ENCODE results near the gene IRF9.
A peak's percentile ranks its signal among the peaks of the same experiment; 100 is the strongest.

Gene IRF9

DNA sequence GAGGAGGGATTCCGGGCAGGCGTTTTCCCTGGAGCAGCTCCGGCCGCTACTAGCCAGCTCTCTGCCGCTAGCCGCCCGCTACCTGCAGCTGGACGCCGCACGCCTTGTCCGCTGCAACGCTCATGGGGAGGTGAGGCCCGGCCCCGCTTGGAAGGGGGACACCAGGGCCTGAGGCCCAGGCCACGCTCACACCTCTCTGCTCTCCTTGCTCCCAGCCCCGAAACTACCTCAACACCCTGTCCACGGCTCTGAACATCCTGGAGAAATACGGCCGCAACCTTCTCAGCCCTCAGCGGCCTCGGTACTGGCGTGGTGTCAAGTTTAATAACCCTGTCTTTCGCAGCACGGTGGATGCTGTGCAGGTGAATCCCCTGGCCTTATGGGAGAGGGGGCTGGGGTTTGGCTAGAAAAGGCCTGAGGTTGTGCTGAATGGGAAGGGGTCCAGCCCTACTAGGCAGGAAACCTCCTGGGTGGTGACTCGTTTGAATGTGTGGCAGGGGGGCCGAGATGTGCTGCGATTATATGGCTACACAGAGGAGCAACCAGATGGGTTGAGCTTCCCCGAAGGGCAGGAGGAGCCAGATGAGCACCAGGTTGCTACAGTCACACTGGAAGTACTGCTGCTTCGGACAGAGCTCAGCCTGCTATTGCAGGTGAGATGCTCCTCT lies 13.2 kb upstream of the IRF9 start:
- no peak for DNase-seq

GRCh38 chr14:24149302-24149969 lies 11.6 kb upstream of the IRF9 start:
- DNase-seq: no peak

GRCh38 chr14:24150061-24150460 lies 11.0 kb upstream of the IRF9 start:
- DNase-seq: no peak

GRCh38 chr14:24150567-24150966 lies 10.5 kb upstream of the IRF9 start:
- DNase-seq: no peak

DNA sequence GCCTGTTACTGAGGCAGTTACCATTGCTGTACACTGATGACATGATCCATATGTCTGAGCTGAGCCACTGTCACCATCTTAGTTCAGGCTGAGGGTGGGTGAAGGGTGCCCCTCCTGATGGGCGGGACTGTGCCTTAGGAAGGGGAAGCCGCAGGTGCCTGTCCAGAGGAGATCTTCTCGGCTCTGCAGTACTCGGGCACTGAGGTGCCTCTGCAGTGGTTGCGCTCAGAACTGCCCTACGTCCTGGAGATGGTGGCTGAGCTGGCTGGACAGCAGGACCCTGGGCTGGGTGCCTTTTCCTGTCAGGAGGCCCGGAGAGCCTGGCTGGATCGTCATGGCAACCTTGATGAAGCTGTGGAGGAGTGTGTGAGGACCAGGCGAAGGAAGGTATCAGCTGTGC lies 10.1 kb upstream of the IRF9 start:
- no peak for DNase-seq

DNA sequence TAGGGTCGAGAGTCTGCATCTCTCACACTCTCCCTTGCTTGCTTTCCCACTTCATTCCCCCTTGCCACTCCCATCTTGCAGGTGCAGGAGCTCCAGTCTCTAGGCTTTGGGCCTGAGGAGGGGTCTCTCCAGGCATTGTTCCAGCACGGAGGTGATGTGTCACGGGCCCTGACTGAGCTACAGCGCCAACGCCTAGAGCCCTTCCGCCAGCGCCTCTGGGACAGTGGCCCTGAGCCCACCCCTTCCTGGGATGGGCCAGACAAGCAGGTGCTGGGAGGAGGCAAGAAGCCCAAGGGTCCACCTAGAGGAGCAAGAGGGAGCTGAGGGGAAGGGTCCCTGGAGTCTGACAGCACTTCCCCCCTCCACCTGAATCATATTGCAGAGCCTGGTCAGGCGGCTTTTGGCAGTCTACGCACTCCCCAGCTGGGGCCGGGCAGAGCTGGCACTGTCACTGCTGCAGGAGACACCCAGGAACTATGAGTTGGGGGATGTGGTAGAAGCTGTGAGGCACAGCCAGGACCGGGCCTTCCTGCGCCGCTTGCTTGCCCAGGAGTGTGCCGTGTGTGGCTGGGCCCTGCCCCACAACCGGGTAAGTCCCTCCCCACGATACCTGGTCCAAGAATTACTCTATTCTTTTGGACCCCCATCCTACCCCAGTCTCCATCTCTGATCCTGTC lies 9.5 kb upstream of the IRF9 start:
- DNase-seq: no peak

DNA sequence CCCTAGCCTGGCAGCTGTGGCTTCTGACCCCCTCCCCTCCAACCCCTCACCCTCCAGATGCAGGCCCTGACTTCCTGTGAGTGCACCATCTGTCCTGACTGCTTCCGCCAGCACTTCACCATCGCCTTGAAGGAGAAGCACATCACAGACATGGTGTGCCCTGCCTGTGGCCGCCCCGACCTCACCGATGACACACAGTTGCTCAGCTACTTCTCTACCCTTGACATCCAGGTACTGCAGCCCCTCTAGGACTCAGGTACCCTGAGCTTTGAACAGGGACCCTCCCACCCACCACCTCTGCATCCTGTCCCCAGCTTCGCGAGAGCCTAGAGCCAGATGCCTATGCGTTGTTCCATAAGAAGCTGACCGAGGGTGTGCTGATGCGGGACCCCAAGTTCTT lies 6.0 kb upstream of the IRF9 start:
- DNase-seq: no peak

DNA sequence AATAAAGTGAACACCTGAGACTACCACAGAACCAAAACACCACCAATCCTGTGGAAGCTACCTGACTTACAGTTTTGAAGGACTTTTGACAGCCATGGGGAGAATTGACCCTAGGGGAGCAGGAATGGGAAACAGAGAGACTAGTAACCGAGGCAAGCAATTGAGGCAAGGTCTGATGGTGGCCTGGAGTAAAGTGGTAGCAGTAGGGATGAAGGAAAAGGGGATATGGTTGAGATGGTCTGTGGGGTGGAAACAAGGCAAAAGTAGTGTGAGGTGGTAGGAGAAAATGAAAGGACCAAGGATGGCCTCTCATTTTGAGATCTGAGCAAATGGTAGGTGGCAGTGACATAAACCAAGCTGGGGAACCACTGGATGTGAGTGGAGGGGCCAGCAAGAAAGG lies 4.2 kb upstream of the IRF9 start:
- no peak for DNase-seq

GRCh38 chr14:24157331-24157730 lies 3.7 kb upstream of the IRF9 start:
- no peak for DNase-seq

DNA sequence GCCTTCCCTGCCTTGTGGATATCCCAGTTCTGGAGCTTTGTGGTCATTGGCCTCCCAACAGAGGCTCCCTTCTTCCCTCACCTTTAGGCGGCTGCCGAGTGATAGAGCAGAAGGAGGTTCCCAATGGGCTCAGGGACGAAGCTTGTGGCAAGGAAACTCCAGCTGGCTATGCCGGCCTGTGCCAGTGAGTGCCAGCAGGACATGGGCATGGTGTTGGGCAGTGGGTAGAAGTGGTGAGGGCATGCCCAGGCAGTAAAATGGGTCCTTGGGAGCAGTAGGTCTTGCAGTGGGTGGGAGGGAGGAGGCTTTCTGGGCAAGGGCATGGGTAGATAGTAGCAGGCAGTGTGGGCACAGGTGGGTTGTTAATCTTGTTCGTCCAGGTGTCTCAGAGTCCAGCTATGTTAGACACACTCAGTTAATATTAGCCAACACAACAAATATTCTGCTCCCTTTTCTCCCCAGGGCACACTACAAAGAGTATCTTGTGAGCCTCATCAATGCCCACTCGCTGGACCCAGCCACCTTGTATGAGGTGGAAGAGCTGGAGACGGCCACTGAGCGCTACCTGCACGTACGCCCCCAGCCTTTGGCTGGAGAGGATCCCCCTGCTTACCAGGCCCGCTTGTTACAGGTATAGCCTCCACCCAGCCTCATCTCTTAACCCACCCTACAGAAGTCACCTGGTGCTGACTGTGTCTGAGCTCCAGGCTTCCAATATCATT lies 1.1 kb upstream of the IRF9 start:
- no peak for DNase-seq

DNA sequence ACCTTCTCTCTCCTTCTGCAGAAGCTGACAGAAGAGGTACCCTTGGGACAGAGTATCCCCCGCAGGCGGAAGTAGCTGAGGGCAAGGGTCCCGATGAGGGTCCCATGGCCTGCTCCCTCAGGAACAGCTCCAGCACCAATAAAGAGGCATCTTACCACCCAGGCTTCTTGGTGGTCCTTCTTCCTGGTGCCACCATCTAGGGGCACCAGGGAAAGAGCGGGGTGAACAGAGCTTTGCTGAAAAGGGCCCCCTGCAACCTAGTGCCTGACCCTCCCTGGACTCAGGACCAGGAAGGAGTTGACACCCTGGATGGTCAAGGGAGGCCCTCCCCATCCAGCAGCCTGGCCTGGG lies 591 bp upstream of the IRF9 start:
- DNase-seq: no peak

GRCh38 chr14:24162093-24162492 lies 1.0 kb downstream of the IRF9 start:
- DNase-seq: peak in 1 of 5 experiments; percentile 37

DNA sequence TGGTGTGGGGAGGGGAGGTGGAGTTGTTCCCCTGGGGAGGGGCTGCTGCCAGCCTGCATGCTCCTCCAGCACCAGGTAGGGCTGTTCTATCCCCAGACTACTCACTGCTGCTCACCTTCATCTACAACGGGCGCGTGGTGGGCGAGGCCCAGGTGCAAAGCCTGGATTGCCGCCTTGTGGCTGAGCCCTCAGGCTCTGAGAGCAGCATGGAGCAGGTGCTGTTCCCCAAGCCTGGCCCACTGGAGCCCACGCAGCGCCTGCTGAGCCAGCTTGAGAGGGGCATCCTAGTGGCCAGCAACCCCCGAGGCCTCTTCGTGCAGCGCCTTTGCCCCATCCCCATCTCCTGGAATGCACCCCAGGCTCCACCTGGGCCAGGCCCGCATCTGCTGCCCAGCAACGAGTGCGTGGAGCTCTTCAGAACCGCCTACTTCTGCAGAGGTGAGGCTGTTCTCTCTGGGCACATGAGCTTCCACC lies 3.5 kb downstream of the IRF9 start:
- DNase-seq: no peak

DNA sequence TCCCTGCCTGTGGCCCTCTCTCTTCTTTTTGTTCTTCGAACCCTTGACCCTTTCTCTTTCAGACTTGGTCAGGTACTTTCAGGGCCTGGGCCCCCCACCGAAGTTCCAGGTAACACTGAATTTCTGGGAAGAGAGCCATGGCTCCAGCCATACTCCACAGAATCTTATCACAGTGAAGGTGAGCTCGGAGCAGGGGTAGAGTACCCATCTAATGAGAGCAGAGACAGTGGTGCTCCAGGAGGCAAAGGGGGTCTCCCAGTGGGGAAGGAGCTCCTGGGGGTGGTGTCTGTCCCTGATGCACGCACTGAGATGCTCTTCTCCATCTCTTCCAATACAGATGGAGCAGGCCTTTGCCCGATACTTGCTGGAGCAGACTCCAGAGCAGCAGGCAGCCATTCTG lies 4.7 kb downstream of the IRF9 start:
- no peak for DNase-seq

- DNase-seq: no peak
Observed at GRCh38 chr14:24167469-24168114, 6.5 kb downstream of the IRF9 start.

DNA sequence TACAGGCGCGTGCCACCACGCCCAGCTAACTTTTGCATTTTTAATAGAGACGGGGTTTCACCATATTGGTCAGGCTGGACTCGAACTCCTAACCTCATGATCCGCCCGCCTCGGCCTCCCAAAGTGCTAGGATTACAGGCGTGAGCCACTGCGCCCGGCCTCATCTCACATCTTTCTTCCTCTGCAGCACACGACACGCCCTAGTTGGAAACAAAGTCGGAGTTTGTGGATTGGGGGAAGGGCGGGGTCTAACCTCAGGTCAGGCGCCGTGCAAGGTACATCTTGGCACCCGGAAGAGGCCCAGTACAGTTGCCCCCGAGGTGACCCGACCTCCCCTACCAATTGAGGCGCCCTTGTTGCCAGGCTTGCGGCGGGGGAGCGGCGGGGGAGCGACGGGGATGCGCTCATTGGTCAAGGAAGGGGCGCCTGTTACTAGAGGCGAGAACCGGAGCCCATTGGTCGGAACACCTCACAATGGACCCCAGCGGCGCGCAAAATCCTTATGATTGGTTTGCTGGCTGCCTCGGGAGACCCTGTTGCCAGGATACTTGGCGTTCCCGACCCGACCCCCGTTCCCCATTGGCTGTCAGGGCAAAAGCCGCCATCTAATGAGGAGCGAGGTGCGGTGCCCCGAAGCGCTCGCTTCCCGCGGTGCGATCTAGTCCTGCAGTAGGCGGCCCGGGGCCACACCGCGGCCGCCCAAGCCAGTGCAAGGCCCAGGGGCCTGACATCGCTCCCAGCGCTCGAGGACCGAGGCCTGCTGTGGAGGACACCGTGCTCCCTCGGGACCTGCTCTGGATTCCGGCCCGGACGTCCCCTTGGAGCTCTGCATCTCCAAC lies 10.6 kb downstream of the IRF9 start, which contains the start of gene REC8:
TSS of gene REC8 (plus strand) at position 659 of the 839 bp plus-strand sequence. CDS start 473 bp downstream, outside the sequence.
- DNase-seq: peak; percentile 41 to 81 (median 67)

- DNase-seq: no peak
Observed at GRCh38 chr14:24172261-24172860, 11.3 kb downstream of the IRF9 start.

- DNase-seq: no peak
Observed at GRCh38 chr14:24172871-24173281, 11.8 kb downstream of the IRF9 start.

- no peak for DNase-seq
Observed at GRCh38 chr14:24176599-24176998, 15.5 kb downstream of the IRF9 start.

DNA sequence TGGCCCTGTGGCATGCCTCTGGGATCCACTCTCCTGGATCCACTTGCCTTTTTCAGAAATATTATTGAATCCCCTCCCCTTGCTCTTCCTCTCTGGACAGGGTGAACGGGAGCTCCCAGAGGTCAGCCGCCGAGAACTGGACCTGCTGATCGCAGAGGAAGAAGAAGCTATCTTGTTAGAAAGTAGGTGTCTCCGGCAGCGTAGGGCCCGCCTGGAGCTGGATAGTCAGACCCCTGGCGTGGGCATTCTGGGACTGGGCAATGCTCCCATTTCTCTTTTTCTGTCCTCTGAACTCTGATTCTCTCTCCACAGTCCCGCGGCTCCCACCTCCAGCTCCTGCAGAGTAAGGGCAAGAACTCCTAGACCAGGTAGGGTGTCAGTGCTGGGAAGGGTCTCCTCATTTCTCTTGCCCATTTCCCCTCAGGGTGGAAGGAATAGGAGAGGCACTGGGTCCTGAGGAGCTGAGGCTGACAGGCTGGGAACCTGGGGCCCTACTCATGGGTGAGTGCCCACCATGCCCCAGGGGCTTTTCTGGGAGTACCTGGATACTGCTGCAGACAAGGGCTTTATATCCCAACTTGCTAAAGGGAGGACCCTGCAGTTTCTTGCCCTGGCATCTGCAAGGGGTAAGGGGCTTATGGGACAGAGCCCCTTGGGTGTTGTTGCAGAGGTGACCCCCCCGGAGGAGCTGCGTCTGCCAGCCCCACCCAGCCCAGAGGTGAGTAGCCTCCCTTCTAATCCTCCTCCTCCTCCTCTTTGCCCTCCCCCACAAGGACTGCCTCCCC lies 16.2 kb downstream of the IRF9 start:
- DNase-seq: no peak

- DNase-seq: no peak
Observed at GRCh38 chr14:24177891-24178290, 16.8 kb downstream of the IRF9 start.

All from T-helper 2 cell (primary cell).